IMR-90 (cell line): Measurements from ENCODE around the gene RTP5.

Experiments
- CEBPB ChIP-seq: IDR thresholded peaks from 2 replicates; pipeline ENCODE4 v1.6.1; 2012; ENCODE audit warnings: low read depth, low read length, improper control_type of control experiment
- CHD1 ChIP-seq: IDR thresholded peaks from 2 replicates; pipeline ENCODE4 v1.6.1; 2012; ENCODE audit warnings: low read depth, low read length, improper control_type of control experiment
- FOS ChIP-seq: fragments of 150-350 bp; IDR thresholded peaks from 2 replicates; pipeline ENCODE4 v1.6.1; 2016; ENCODE audit warnings: low read depth, low read length
- MXI1 ChIP-seq: IDR thresholded peaks from 2 replicates; pipeline ENCODE4 v1.6.1; 2012; ENCODE audit warnings: low read depth, mild to moderate bottlenecking, low read length, moderate library complexity, borderline replicate concordance
- NFE2L2 ChIP-seq: fragments of 150-350 bp; IDR thresholded peaks from 2 replicates; pipeline ENCODE4 v1.6.1; 2016; ENCODE audit warnings: low read depth, mild to moderate bottlenecking, low read length
- POLR2A ChIP-seq: IDR thresholded peaks from 2 replicates; pipeline ENCODE4 v1.6.1; 2012; ENCODE audit warnings: mild to moderate bottlenecking, low read depth, low read length
- RCOR1 ChIP-seq: IDR thresholded peaks from 2 replicates; pipeline ENCODE4 v1.6.1; 2012; ENCODE audit warnings: mild to moderate bottlenecking, low read length, improper control_type of control experiment; ENCODE audit not compliant: insufficient replicate concordance
- SMC3 ChIP-seq: fragments of 150-350 bp; IDR thresholded peaks from 2 replicates; pipeline ENCODE4 v1.6.1; 2016; ENCODE audit warnings: low read depth, mild to moderate bottlenecking, antibody characterized with exemption, low read length, moderate library complexity
- TF ChIP-seq, protein P1 (sequence below): conservative IDR thresholded peaks from 2 replicates; pipeline ENCODE4 v1.5.1; 2012; ENCODE audit warnings: mild to moderate bottlenecking, low read depth, low read length, improper control_type of control experiment

DNA sequence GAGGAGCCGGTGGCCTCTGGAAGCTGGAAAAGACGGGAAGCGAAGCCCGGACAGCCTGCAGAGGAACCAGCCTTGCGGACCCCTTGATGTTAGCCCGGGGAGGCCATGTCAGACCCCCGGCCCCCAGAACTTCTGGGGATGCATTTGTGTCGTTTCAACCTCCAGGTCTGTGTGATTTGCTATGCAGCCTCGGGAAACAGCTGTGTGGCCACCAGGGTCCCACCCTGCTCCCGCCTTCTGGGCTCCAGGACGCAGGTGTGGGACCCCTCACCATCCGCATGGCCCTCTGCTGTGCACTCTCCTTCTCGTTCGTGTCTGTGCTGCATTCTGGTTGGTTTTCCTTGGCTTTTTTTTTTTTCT lies 47.3 kb upstream of the RTP5 start:
- TF ChIP-seq CHD1 = no peak
- TF ChIP-seq, protein P1, sequence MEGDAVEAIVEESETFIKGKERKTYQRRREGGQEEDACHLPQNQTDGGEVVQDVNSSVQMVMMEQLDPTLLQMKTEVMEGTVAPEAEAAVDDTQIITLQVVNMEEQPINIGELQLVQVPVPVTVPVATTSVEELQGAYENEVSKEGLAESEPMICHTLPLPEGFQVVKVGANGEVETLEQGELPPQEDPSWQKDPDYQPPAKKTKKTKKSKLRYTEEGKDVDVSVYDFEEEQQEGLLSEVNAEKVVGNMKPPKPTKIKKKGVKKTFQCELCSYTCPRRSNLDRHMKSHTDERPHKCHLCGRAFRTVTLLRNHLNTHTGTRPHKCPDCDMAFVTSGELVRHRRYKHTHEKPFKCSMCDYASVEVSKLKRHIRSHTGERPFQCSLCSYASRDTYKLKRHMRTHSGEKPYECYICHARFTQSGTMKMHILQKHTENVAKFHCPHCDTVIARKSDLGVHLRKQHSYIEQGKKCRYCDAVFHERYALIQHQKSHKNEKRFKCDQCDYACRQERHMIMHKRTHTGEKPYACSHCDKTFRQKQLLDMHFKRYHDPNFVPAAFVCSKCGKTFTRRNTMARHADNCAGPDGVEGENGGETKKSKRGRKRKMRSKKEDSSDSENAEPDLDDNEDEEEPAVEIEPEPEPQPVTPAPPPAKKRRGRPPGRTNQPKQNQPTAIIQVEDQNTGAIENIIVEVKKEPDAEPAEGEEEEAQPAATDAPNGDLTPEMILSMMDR = no peak
- no peak for TF ChIP-seq MXI1
- TF ChIP-seq POLR2A = no peak
- TF ChIP-seq NFE2L2 = no peak
- TF ChIP-seq RCOR1 = no peak
- no peak for TF ChIP-seq FOS
- no peak for TF ChIP-seq CEBPB
- TF ChIP-seq SMC3 = no peak
